Type B pancreatic cell (in vitro differentiated cells): Measurements from ENCODE around the gene STAG1. TPM values are rescaled to one million over a fixed set of nuclear protein-coding genes. Genes with fewer than 3 reads are reported as not detected.
"Not testable (repeated sequence)": the region's sequence is repeated elsewhere in the genome, so short reads cannot be mapped to it uniquely, and the experiment has no call there.

Source experiments
- DNase-seq: peaks from one replicate; pipeline ENCODE4 v3.0.0; 2021; ENCODE audit warnings: mixed read lengths; ENCODE audit not compliant: unreplicated experiment; ENCODE audit errors: extremely low spot score
- H3K27ac Mint-ChIP-seq: 2 replicates; pipeline ENCODE4 v1.8.0; 2021; ENCODE audit warnings: mild to moderate bottlenecking, mixed read lengths
- H3K27me3 Mint-ChIP-seq: 2 replicates; pipeline ENCODE4 v1.8.0; 2021; ENCODE audit warnings: mixed read lengths
- H3K36me3 Mint-ChIP-seq: 2 replicates; pipeline ENCODE4 v1.8.0; 2021; ENCODE audit warnings: mixed read lengths
- H3K4me1 Mint-ChIP-seq: one replicate; pipeline ENCODE4 v1.8.0; 2021; ENCODE audit warnings: mixed read lengths; ENCODE audit not compliant: unreplicated experiment
- H3K4me3 Mint-ChIP-seq: 2 replicates; pipeline ENCODE4 v1.8.0; 2021; ENCODE audit warnings: mild to moderate bottlenecking, mixed read lengths
- H3K9me3 Mint-ChIP-seq: 2 replicates; pipeline ENCODE4 v1.8.0; 2021; ENCODE audit warnings: mixed read lengths
- total RNA-seq: library from RNA; stranded (reverse); gene quantifications from 2 replicates; pipeline ENCODE4 v1.2.1, GENCODE V29; 2021; ENCODE audit warnings: low replicate concordance
- TF ChIP-seq, protein P1 (sequence below): fragments of 200-600 bp; sonication (generic); conservative IDR thresholded peaks from 2 replicates; pipeline ENCODE4 v1.5.0; 2021; ENCODE audit warnings: antibody characterized with exemption, mild to moderate bottlenecking

Gene STAG1
- total RNA-seq, 1 donor from 2014 or later, result 45.5 TPM

DNA sequence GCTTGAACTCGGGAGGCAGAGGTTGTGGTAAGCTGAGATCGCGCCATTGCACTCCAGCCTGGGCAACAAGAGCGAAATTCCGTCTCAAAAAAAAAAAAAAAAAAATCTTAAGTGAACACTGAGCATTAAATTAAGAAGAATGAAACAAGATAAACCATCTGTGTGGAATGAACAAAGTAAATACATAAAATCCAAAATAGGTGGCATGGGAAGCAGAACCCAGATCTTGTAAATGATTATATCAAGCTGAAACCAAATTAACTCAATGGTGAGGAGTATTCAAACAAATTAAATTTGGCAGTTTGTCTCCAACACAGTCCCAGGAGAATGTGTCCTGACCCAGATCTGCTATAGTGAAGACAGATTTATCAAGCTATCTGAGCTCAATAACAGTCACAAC is 32.1 kb downstream of the STAG1 start:
- no peaks in the 10 kb centered on the region for H3K27me3 Mint-ChIP-seq
- H3K4me1 Mint-ChIP-seq, result no peaks in the 10 kb centered on the region
- no peak for DNase-seq
- no peaks in the 10 kb centered on the region for H3K9me3 Mint-ChIP-seq
- TF ChIP-seq, protein P1, sequence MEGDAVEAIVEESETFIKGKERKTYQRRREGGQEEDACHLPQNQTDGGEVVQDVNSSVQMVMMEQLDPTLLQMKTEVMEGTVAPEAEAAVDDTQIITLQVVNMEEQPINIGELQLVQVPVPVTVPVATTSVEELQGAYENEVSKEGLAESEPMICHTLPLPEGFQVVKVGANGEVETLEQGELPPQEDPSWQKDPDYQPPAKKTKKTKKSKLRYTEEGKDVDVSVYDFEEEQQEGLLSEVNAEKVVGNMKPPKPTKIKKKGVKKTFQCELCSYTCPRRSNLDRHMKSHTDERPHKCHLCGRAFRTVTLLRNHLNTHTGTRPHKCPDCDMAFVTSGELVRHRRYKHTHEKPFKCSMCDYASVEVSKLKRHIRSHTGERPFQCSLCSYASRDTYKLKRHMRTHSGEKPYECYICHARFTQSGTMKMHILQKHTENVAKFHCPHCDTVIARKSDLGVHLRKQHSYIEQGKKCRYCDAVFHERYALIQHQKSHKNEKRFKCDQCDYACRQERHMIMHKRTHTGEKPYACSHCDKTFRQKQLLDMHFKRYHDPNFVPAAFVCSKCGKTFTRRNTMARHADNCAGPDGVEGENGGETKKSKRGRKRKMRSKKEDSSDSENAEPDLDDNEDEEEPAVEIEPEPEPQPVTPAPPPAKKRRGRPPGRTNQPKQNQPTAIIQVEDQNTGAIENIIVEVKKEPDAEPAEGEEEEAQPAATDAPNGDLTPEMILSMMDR, result no peak
- H3K27ac Mint-ChIP-seq, result no peak overlapping the region
- no peak overlapping the region for H3K4me3 Mint-ChIP-seq
- peaks cover 26% of the 10 kb centered on the region for H3K36me3 Mint-ChIP-seq

DNA sequence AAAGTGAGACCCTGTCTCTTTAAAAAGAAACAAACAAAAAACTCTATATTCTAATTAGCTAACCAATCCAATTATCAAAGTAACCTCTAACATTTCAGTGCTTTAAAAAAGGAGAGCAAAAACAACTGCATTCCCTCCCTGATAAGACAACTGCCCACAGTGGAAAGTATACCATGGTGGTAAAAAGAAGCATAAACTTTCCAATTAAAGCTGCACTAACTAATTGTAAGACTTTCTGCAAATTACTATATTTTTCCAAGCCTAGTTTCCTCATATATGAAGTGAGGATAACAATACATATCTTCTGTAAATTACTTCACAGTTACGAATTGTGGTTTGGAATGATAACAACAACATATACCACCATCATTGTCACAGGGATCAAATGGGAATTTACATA is 35.5 kb downstream of the STAG1 start:
- Mint-ChIP-seq H3K36me3 (peaks cover 23% of the 10 kb centered on the region), H3K27me3 (no peaks in the 10 kb centered on the region), H3K9me3 (no peaks in the 10 kb centered on the region), H3K4me1 (no peaks in the 10 kb centered on the region), H3K27ac (no peak overlapping the region), H3K4me3 (no peak overlapping the region)
- DNase-seq, result no peak
- TF ChIP-seq, protein P1, result no peak

DNA sequence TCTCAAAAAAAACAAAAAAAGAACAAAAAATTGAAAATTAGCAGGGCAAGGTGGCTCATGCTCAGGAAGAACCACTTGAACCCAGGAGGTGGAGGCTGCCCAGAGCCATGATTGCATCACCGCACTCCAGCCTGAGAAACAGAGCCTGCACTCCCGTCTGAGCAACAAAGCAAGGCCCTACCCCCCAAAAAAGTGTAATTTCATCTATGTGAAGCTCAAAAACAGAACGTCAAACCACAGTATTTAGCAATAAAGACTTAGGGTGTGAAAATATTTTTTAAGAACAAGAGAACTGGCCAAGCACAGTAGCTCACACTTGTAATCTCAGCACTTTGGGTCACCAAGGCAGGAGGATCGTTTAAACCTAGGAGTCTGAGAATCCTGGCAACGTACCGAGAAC is 38.2 kb downstream of the STAG1 start:
- Mint-ChIP-seq H3K9me3 (no peaks in the 10 kb centered on the region), H3K27me3 (no peaks in the 10 kb centered on the region), H3K27ac (no peak overlapping the region), H3K36me3 (peaks cover 10% of the 10 kb centered on the region), H3K4me1 (no peaks in the 10 kb centered on the region), H3K4me3 (no peak overlapping the region)
- TF ChIP-seq, protein P1, result no peak
- DNase-seq, result no peak

GRCh38 chr3:136712941-136713340 is 39.2 kb downstream of the STAG1 start:
- no peak overlapping the region for H3K4me3 Mint-ChIP-seq
- TF ChIP-seq, protein P1, result no peak
- H3K4me1 Mint-ChIP-seq, result no peaks in the 10 kb centered on the region
- H3K27ac Mint-ChIP-seq, result no peak overlapping the region
- DNase-seq, result no peak
- H3K9me3 Mint-ChIP-seq, result no peaks in the 10 kb centered on the region
- no peaks in the 10 kb centered on the region for H3K27me3 Mint-ChIP-seq
- H3K36me3 Mint-ChIP-seq, result peaks cover 8% of the 10 kb centered on the region

DNA sequence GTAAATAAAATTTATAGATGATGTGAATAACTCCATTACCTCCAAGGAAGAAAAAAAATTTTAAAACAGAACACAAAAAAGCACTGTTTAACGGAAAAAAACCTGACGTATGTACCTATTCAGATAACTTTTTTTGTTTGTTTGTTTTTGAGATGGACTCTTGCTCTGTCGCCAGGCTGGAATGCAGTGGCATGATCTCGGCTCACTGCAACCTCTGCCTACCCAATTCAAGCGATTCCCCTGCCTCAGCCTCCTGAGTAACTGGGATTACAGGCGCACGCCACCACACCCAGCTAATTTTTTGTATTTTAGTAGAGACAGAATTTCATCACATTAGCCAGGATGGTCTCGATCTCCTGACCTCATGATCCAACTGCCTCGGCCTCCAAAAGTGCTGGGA is 40.3 kb downstream of the STAG1 start:
- H3K27me3 Mint-ChIP-seq, H3K27ac Mint-ChIP-seq, DNase-seq, H3K4me1 Mint-ChIP-seq, H3K9me3 Mint-ChIP-seq, H3K4me3 Mint-ChIP-seq: not testable (repeated sequence)
- H3K36me3 Mint-ChIP-seq, result peaks cover 12% of the 10 kb centered on the region

- H3K4me1 Mint-ChIP-seq, result no peaks in the 10 kb centered on the region
- H3K27ac Mint-ChIP-seq, result no peak overlapping the region
- TF ChIP-seq, protein P1, result no peak
- no peak for DNase-seq
- H3K9me3 Mint-ChIP-seq, result peaks cover 7% of the 10 kb centered on the region
- no peak overlapping the region for H3K4me3 Mint-ChIP-seq
- no peaks in the 10 kb centered on the region for H3K27me3 Mint-ChIP-seq
- peaks cover 9% of the 10 kb centered on the region for H3K36me3 Mint-ChIP-seq
Measured at GRCh38 chr3:136711277-136711676, 40.9 kb downstream of the STAG1 start.

DNA sequence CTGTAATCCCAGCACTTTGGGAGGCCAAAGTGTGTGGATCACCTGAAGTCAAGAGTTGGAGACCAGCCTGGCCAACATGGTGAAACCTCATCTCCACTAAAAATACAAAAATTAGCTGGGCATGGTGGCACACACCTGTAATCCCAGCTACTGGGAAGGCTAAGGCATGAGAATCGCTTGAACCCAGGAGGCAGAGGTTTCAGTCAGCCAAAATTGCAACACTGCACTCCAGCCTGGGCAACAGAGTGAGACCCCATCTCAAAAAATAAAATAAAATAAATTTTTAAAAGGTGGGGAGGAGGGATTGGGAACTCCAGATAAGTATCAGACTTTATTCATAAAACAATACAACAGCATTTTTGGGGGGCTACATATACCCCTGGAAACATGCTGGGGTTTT is 42.4 kb downstream of the STAG1 start:
- not testable (repeated sequence) for H3K9me3 Mint-ChIP-seq, H3K36me3 Mint-ChIP-seq, H3K4me3 Mint-ChIP-seq, DNase-seq, H3K27ac Mint-ChIP-seq, H3K4me1 Mint-ChIP-seq, H3K27me3 Mint-ChIP-seq
